Measurements from ENCODE around the gene GRK5. TPM values are rescaled to one million over a fixed set of nuclear protein-coding genes. Genes with fewer than 3 reads are reported as not detected.

Gene GRK5
- total and polyA plus RNA-seq, 9 of the 15 experiments (the other 6 are each of a cell fraction or from before 2014, with no cell fraction given) = 0.46 to 0.83 (median 0.67) TPM; not detected in 2

DNA sequence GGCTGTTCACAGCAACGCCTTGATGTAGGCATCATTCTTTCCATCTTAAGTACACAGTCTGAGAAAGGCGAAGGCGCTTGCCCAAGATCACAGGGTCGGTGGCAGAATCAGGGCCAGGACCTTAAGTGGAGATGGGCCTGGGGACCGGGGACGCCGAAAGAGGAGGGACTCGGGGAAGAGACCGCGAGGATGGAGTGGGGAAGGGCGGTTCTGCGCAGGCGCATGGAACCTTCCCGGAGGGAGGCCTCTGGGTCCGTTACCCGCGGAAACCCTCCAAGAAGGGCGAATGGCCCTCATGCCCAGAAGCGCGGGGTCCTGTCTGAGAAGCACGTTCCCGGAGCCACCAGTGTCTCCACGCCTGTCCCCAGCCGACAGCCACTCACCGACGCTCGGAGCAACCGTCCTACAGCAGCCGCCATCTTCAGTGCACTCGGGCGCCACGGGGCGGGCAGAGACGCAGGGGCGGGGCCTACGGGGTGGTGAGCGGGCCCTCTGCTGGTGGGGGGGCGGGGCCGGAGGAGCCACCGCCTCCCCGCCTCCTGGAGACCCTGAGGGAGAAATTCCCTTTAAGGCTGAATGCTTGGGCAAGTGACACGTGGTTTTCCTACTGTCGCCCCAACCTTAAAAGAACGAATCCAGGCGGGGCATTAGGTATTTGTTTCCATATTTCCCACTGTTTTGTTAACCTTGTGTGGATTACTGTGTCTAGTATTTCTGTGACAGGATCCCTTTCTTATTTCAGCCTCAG, 28.8 kb upstream of the GRK5 start, which contains the start of gene PRDX3:
Gene PRDX3 (minus strand): TSS at position 441 of the 748 bp plus-strand sequence. CDS start 22 bp downstream, at position 419.
- Histone ChIP-seq H2AFZ (ENCODE audit: low read depth, low read length) (peak within 1 kb of the TSS; percentile 96), H3K4me1 (replicated peaks in 1 of 2; ENCODE audit: control insufficient read depth in 2 of 2, insufficient read depth in 2 of 2, low read length in 2 of 2) (peaks cover 17 to 27% of the 10 kb centered on the region in 2 experiments; a peak in 4 of 5 replicates), H3K36me3 (ENCODE audit: control insufficient read depth, insufficient read depth, low read length) (peaks cover 26% of the 10 kb centered on the region), H3K79me2 (ENCODE audit: control insufficient read depth, insufficient read depth, low read length) (peaks cover 49% of the 10 kb centered on the region), H3K9me1 (ENCODE audit: control insufficient read depth, insufficient read depth, low read length) (peaks cover 4% of the 10 kb centered on the region), H3K9me3 (replicated peaks; ENCODE audit: control insufficient read depth, insufficient read depth, low read depth, low read length) (no peaks in the 10 kb centered on the region), H3K9ac (ENCODE audit: insufficient read depth in 1 of 2, low read depth in 2 of 2, low read length in 2 of 2) (peak within 1 kb of the TSS; percentile 79 to 98), H3K4me3 (peak within 1 kb of the TSS; percentile 51), H3K27ac (ENCODE audit: extremely low read depth, low read depth, low read length) (peak within 1 kb of the TSS; percentile 89), H3K4me2 (ENCODE audit: insufficient read depth, low read length) (peak within 1 kb of the TSS; percentile 91), H3K27me3 (ENCODE audit: control insufficient read depth in 2 of 2, insufficient read depth in 2 of 2, low read length in 2 of 2) (no peaks in the 10 kb centered on the region), H4K20me1 (replicated peaks; ENCODE audit: control insufficient read depth, insufficient read depth, low read length) (no peaks in the 10 kb centered on the region)
- peak; percentile 80 for FAIRE-seq
- intact Hi-C loops (cut with micrococcal nuclease) = loop anchor here (5.0 kb wide), 1 partner anchor 101 kb away; no protein-coding TSS in a partner anchor
- WGBS (ENCODE audit: insufficient coverage, low coverage, missing lambda C conversion rate) = under 1% methylated on average over 25 of the region's 45 CpGs
- BruUV-seq (replicated peaks) = TSS peak; percentile 83
- in situ Hi-C loops (cut with MboI) = no loop called here
- ChIA-PET CTCF (ENCODE audit: low intra/inter-chr PET ratio) (no interaction called here), POLR2A (interaction anchor here (1.2 kb wide), 1 partner anchor 11 kb away, joined by 4 read pairs; no protein-coding TSS in a partner anchor)
- ATAC-seq = peak; percentile 96
- DNase-seq (ENCODE audit: extremely low read depth in 1 of 4, low spot score in 3 of 4) = peak; percentile 87 to 92 (median 90)
- TF ChIP-seq, protein P1, sequence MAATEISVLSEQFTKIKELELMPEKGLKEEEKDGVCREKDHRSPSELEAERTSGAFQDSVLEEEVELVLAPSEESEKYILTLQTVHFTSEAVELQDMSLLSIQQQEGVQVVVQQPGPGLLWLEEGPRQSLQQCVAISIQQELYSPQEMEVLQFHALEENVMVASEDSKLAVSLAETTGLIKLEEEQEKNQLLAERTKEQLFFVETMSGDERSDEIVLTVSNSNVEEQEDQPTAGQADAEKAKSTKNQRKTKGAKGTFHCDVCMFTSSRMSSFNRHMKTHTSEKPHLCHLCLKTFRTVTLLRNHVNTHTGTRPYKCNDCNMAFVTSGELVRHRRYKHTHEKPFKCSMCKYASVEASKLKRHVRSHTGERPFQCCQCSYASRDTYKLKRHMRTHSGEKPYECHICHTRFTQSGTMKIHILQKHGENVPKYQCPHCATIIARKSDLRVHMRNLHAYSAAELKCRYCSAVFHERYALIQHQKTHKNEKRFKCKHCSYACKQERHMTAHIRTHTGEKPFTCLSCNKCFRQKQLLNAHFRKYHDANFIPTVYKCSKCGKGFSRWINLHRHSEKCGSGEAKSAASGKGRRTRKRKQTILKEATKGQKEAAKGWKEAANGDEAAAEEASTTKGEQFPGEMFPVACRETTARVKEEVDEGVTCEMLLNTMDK (IDR thresholded peaks at IDR 0.05; ENCODE audit: borderline replicate concordance, insufficient read depth, low read depth, low read length, poor library complexity, severe bottlenecking) = peak; percentile 18
- TF ChIP-seq NELFE (IDR thresholded peaks at IDR 0.05; ENCODE audit: insufficient read depth, insufficient read length) = no peak
- TF ChIP-seq NR1H2 (CRISPR knock-in tag; IDR thresholded peaks at IDR 0.05) = no peak; the same call in 1 of the 2 replicates
- TF ChIP-seq, protein P2, sequence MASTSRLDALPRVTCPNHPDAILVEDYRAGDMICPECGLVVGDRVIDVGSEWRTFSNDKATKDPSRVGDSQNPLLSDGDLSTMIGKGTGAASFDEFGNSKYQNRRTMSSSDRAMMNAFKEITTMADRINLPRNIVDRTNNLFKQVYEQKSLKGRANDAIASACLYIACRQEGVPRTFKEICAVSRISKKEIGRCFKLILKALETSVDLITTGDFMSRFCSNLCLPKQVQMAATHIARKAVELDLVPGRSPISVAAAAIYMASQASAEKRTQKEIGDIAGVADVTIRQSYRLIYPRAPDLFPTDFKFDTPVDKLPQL (IDR thresholded peaks at IDR 0.05; ENCODE audit: extremely low read depth, insufficient read length) = peak; percentile 18
- TF ChIP-seq PTTG1 (tag; IDR thresholded peaks at IDR 0.05; ENCODE audit: low read depth) = no peak
- 0 out of 2 replicates have a peak, but pooled peaks have one; percentile 36 for TF ChIP-seq L3MBTL2 (IDR thresholded peaks at IDR 0.05)
- TF ChIP-seq ZC3H4 (CRISPR knock-in tag; IDR thresholded peaks at IDR 0.05; ENCODE audit: borderline replicate concordance) = no peak
- no peak for TF ChIP-seq GTF2F1 (IDR thresholded peaks at IDR 0.05; ENCODE audit: low read depth, low read length)
- no peak for TF ChIP-seq HMG20B (CRISPR knock-in tag; IDR thresholded peaks at IDR 0.05)
- no peak for TF ChIP-seq NCOA2 (IDR thresholded peaks at IDR 0.05; ENCODE audit: partially characterized antibody in 2 of 2)
- TF ChIP-seq NFATC3 (IDR thresholded peaks at IDR 0.05) = no peak
- TF ChIP-seq POU5F1 (IDR thresholded peaks at IDR 0.05; ENCODE audit: borderline replicate concordance, low read depth, low read length, partially characterized antibody) = no peak
- TF ChIP-seq, protein P3, sequence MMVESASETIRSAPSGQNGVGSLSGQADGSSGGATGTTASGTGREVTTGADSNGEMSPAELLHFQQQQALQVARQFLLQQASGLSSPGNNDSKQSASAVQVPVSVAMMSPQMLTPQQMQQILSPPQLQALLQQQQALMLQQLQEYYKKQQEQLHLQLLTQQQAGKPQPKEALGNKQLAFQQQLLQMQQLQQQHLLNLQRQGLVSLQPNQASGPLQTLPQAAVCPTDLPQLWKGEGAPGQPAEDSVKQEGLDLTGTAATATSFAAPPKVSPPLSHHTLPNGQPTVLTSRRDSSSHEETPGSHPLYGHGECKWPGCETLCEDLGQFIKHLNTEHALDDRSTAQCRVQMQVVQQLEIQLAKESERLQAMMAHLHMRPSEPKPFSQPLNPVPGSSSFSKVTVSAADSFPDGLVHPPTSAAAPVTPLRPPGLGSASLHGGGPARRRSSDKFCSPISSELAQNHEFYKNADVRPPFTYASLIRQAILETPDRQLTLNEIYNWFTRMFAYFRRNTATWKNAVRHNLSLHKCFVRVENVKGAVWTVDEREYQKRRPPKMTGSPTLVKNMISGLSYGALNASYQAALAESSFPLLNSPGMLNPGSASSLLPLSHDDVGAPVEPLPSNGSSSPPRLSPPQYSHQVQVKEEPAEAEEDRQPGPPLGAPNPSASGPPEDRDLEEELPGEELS (CRISPR knock-in tag; IDR thresholded peaks at IDR 0.05; ENCODE audit: borderline replicate concordance) = no peak
- no peak for TF ChIP-seq HDAC3 (IDR thresholded peaks at IDR 0.05; ENCODE audit: borderline replicate concordance, partially characterized antibody)
- TF ChIP-seq POLR2G (IDR thresholded peaks at IDR 0.05; ENCODE audit: low read depth, low read length) = peak; percentile 93

All from K562 (cell line).